HG02852 (cell line): ENCODE measurements around the gene CERS1.

ENCODE experiments used
- ATAC-seq: cut with Tn5 transposase; IDR thresholded peaks from one replicate; pipeline ENCODE4 v1.9.1; 2021; ENCODE audit warnings: mild to moderate bottlenecking, moderate library complexity; ENCODE audit not compliant: unreplicated experiment

Gene CERS1

DNA sequence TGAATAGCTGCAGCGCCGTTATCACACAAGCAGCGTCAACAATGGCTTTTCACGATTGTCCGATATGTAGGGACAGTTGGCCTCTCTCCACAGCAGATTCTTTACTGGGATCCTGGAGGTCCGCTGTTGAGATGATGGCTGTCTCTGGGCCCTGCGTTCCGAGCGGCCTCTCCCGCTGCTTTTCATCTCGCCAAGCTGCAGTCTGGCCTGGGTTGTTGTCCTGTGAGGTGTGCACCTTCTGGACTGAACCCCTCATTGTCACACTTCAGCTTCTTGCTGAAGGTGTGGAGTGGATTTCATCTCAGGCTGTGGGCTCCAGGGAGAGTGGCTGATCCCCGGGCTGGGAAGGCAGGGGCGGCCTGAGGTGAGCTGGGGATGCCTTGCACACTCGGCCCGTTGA lies 54.6 kb downstream of the CERS1 start:
- no peak for ATAC-seq

DNA sequence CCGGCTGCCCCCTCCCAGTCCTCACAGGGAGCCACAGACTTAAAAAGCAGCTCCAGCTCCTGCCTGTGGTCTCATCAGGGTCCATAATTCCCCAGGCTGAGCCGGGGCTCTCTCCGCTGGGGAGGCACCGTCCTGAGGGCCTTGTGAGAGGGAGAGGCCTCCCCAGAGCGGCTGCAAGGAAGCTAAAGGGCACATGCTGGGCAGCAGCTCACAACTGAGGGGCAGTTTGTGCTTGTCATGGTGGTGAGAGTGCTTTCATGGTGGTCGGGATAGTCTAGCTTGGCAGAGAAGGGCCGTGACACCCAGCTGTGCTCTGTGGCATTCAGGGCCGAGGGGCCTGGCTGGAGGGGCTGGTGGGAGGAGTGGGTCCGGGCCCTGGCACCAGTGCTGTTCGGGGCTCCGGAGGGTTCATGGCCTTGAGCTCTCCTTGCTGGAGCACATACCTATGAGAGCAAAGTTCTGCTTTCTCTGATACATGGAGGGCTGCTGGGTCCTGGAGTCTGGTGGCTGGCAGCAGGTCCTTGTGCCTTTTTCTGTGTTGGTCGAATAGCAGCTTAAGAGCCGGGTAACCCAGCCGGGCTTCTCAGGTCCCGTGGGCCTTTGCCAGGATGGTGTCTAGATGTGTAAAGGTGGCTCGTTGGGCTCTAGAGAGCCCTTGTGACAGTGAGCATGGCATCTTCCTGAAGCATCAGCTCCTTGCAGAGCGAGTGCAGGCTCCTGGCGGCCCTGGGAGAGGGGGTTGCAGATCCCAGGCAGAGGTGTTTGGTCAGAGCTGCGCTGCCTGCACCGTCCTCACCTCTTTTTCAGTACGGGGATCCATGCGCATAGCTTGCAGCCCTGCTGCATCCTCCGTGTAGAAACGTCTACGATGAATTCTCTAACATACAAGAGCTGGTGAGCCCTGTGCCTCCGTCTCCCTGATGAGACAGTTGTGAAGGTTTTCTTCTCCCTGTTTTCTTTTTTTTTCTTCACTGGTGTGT lies 55.4 kb downstream of the CERS1 start:
- no peak for ATAC-seq

DNA sequence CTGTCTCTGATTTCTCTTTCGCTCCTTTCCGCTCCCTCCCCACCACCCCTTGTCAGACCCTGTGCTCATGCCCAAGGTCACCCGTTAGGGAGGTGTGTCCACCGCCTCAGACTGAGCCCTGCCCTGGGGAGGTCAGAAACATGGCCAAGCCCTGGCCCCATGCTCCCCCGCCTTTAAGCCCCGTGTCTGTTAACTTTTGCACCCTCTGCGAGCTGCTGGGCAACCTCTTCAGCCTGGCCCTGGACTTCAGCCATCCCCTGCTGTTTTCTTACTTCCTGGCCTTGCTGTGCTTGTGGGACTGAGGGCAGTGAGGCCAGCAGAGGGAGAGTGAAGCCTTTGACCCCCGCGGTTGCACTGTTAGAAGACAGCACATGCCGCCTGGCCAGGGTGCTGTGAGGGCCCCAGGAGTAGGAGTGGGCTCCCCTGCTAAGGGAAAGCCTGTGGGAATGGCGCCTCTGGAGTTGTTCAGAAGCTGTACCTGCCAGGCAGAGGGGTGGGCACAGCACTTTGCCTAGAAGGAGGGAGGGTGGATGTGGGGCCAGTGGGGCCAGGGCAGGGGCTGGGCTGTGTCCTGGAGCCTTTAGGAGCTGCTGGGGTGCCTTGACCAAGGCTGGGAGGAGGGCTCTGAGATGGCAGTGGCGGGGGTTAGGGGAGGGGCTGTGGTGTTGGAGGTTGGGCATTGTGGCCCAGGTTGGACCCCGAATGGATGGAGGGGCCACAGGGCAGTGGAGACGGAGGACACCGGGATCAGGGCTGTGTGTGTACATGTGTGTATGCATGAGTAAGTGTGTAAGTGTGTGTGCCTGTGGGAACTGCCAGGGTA lies 56.3 kb downstream of the CERS1 start:
- ATAC-seq: no peak

DNA sequence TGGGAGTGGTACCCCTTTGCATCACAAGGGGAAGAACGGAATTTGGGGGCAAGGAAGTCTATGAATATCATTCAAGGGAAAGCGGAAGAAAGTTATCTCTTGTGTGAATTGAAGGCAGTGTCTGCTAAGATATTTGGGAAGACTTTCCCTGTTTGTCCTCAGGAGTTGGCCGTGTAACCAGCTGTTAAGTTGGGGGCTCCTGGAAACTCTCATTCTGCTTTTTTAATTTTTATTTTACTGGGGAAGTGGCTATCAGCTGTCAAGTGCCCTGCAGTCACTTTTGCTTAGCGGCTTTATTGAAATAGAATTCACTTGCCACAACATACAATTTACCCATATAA lies 61.3 kb downstream of the CERS1 start:
- ATAC-seq: no peak

DNA sequence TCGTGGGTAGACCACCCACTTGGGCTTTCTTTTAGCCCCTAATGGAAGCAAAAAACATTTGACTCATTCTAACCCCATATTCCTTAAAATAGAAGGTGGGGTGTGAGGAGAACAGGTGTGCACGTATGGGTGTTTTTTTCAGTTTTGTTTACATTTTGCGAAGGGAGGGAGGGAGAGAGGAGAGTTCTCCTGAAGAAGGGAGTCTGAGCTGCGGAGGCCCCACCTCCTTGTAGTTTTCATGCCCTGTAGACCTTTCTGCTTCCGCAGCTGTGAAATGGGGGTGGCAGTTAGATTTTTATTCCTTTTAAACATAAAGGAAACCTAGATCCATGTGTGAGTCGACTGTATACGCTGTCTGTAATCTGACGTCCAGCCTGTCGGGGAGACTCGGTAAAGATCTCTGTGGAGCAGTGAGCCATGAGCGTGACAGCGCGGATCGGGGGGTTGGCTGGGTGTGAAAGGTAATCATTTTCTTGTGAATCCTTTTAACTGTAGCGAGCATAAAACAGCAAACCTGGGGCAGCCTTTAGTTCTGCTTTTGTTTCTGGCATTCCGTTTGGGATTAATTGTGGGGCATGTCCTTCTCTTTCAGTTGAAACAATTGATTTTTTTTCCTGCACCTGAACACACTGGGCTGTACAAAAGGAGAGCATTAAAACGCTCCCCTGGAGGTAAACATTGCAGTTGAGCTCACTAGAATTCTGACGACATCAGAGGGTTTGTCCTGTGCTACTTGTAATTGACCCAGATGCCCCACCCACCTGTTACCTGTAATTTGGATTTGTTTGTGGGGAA lies 61.9 kb downstream of the CERS1 start:
- no peak for ATAC-seq

DNA sequence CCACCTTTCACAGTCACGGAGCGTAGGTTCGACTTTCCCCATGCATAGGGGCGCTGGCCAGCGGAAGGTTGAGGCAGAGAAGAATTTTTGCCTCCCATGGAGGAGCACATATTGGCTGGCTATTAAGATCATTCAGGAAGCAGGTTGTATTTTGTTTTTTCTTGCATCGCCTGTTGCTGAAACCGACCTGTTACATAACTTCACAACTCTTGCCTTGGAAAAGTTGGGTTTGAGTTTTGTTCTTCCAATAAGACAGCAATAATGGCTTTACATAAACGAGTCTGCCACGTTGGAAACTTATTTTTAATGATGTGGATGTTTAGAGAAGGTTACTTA lies 62.8 kb downstream of the CERS1 start:
- ATAC-seq: no peak

DNA sequence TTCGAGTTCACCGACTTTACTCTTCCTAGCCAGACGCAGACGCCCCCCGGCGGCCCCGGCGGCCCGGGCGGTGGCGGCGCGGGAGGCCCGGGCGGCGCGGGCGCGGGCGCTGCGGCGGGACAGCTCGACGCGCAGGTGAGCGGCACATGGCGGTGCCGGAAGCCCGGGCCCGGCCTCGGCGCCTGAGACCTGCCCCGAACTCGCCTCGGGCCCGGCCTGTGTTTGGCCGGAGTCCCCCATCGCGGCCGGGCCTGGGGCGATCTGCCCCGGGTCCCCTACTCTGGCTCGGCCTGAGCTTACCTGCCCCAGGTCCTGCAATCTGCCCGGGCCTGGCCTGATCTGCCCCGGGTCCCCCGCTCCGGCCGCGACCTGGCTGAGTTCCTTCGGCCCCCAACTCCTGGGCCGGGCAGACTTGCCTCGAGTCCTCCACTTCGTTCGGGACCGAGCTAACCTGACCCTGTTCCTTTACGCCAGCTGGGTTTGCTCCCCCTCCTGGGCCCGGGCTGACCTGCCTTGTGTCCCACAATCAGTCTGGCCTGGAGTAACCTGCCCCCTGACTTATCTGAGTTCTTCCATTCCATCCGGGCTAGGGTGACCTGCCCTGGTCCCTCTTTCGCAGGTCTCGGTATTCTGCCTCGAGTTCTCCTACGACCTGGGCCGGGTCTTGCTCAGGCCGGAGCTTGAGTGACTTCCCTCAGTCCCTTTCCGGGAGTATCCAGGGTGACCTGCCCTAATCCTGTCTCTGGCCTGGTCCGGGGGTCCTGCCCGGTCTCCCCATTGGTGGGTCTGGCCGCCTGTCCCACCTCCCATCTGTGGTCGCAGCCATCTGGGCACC lies 63.4 kb downstream of the CERS1 start:
- ATAC-seq: peak; percentile 30

DNA sequence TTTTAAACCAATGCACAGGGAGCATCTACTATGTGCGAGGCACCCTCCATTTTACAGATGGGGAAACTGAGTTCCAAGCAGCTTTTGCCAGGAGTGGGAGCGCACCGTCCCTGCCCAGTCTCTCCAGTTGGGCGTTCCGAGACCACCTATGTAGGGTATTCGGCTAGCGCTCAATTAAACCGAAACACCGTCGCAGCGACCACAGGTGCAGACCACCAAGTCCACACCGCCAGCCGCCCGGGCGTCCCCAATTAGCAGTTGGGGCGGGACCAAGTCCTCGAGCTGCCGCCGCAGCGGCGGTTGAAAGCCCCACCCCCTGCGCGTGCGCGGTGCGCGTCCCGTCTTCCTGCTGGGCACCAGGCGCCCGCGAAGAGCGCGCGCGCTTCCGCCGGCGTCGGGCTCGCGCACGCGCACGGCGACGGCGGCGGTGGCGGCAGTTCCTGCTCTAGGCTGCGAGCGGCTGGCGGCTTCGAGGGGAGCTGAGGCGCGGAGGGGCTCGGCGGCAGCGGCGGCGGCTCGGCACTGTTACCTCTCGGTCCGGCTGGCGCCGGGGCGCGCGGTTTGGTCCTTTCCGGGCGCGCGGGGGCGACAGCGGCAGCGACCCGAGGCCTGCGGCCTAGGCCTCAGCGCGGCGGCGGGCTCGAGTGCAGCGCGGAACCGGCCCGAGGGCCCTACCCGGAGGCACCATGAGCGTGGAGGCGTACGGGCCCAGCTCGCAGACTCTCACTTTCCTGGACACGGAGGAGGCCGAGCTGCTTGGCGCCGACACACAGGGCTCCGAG lies 64.2 kb downstream of the CERS1 start, which contains the start of gene UPF1:
Gene UPF1, plus strand, starts transcription at position 436 of the 782 bp plus-strand sequence. Its CDS starts 251 bp downstream, at position 687.
- ATAC-seq: peak; percentile 58

DNA sequence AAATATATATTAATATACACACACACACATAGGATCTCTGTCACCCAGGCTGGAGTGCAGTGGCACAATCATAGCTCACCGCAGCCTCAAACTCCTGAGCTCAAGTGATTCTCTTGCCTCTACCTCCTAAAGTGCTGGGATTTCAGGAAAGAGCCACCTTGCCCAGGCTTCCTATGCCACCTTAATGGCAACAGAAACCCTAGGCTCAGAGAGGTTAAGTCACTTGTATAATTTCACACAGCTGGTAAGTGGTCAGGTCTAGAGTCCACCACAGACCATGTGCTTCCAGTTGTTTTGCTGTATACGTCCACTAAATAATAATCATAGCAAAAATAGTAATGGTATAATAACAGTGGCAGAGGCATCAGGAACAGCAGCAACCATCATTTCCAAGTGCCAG lies 65.5 kb downstream of the CERS1 start:
- ATAC-seq: no peak

DNA sequence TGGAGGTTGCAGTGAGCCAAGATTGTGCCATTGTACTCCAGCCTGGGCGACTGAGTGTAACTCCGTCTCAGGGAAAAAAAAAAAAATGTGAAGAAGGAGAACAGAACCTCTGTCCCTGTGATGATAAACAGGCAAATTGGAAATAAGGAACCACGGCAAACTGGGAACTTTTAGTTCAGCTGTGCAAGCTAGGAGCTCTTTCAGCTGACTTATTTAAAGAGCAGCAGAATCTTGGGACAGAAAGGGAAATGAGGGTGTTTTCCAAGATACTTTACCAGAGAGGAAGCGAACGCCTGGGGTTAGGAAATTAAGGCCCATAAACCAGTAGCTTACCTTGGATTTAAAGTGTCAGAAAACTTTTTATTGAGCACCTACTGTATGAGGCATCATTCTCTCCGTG lies 67.2 kb downstream of the CERS1 start:
- ATAC-seq: no peak
